Measurements from ENCODE around the gene H2AZ2.
"Not testable (repeated sequence)": the region's sequence is repeated elsewhere in the genome, so short reads cannot be mapped to it uniquely, and the experiment has no call there.

H2AZ2 gene

DNA sequence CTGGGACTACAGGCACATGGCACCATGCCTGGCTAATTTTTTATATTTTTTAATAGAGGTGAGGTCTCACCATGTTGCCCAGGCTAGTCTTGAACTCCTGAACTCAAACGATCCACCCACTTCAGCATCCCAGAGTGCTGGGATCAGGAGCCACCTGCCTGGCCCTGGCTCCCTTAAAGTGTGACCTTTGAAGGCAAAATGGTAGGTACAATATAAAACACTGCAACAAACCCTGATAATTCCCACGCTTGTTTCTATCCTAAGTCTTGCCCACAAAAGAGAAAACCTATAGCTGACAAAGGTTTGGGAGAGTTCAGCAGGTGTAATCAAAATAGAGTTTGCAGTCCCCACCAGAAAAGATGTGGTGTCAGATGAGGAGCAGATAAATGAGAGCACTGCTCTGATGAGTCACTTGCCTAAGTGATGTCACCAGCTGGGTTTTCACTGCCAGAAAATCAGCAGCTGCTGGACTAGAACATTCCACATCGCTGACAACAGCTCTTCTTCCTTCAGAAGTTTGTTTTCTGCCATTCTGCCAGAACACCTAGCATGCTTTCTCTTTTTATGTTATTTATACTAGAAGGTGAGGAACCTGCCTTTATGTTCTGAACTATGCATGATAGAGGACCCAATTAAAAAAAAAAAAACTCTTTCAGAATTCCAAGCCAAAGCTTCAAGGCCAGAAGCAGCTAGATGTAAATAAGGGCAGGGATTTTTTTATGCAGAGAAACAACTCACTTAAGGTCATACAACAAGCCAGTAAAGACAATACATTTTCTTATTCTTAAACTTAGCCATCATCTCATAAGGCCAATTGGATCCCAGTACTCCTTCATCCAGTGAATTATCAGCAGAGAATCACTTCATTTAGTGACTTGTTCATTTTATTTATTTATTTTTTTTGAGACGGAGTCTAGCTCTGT lies 19.4 kb upstream of the H2AZ2 start:
- no peak for DNase-seq (ENCODE audit: low read depth)
- TF ChIP-seq, protein P1, sequence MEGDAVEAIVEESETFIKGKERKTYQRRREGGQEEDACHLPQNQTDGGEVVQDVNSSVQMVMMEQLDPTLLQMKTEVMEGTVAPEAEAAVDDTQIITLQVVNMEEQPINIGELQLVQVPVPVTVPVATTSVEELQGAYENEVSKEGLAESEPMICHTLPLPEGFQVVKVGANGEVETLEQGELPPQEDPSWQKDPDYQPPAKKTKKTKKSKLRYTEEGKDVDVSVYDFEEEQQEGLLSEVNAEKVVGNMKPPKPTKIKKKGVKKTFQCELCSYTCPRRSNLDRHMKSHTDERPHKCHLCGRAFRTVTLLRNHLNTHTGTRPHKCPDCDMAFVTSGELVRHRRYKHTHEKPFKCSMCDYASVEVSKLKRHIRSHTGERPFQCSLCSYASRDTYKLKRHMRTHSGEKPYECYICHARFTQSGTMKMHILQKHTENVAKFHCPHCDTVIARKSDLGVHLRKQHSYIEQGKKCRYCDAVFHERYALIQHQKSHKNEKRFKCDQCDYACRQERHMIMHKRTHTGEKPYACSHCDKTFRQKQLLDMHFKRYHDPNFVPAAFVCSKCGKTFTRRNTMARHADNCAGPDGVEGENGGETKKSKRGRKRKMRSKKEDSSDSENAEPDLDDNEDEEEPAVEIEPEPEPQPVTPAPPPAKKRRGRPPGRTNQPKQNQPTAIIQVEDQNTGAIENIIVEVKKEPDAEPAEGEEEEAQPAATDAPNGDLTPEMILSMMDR (conservative IDR thresholded peaks at IDR 0.05; ENCODE audit: low read depth, low read length), result no peak
- no peak overlapping the region for H3K4me3 ChIP-seq (ENCODE audit: low read length)

DNA sequence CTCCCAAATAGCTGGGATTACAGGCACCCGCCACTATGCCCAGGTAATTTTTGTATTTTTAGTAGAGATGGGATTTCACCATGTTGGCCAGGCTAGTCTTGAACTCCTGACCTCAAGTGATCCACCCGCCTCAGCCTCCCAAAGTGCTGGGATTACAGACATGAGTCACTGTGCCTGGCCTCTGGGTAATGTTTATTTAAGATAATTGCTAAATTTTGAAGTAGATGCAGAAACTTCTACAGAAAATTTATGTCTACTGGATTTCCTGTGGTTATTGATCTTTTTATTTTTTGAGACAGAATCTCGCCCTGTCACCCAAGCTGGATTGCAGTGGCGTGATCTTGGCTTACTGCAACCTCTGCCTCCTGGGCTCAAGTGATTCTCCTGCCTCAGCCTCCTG lies 14.1 kb upstream of the H2AZ2 start:
- H3K4me3 ChIP-seq (ENCODE audit: low read length); DNase-seq (ENCODE audit: low read depth): not testable (repeated sequence)

DNA sequence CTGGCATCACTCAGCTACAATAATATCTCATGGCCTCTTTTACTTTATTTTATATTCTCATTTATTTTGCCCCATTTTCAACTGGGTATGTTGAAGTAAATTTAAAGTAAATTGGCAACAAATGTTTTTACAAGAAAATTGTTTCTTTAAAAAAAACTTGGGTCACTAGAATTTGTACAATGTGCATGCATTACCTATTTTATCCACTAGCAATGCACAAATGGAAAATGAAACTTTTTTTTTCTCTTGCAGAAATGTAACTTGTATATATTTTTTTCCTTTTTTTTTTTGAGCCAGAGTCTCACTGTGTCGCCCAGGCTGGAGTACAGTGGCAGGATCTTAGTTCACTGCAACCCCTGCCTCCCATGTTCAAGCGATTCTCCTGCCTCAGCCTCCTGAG lies 10.3 kb upstream of the H2AZ2 start:
- DNase-seq (ENCODE audit: low read depth), result no peak
- no peak overlapping the region for H3K4me3 ChIP-seq (ENCODE audit: low read length)
- TF ChIP-seq, protein P1 (conservative IDR thresholded peaks at IDR 0.05; ENCODE audit: low read depth, low read length), result no peak

DNA sequence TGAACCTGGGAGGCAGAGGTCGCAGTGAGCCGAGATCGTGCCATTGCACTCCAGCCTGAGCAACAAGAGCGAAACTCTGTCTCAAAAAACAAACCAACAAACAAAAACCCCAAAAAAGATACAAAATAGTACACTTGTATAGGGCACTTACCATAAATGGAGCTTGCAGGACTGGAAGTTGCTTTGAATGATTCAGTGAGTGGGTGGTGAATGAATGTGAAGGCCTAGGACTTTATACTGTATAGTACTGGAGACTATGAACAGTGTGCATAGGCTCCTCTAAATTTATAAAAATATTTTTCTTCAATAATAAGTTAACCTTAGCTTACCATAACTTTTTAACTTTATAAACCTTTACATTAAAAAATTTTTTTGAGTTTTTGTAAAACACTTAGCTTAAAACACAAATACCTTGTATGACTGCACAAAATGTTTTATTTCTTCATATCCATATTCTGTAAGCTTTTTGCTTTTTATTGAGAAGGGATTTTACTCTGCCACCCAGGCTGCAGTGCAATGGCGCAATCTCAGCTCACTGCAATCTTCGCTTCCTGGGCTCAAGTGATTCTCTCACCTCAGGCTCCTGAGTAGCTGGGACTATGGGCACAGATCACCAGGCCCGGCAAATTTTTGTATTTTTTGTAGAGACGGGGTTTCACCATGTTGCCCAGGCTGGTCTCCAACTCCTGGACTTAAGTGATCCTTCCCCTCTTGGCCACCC lies 6.9 kb upstream of the H2AZ2 start:
- TF ChIP-seq, protein P1 (conservative IDR thresholded peaks at IDR 0.05; ENCODE audit: low read depth, low read length), result no peak
- H3K4me3 ChIP-seq (ENCODE audit: low read length), result no peak overlapping the region
- no peak for DNase-seq (ENCODE audit: low read depth)

DNA sequence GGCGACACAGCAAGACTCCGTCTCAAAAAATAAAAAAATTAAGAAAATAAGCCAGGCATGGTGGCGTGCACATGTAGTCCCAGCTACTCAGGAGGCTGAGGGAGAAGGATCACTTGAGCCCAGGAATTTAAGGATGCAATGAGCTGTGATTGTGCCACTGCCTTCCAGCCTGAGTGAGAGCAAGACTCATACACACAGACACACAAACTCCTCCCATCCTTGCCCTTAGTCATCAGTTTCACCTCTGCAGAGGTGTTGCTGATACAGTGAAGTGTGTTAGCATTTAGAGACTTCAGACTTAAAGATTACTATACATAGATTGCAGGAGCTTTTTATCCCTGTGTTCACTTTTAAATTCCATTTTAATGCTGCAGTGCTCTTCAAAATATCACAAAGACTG lies 5.5 kb upstream of the H2AZ2 start:
- H3K4me3 ChIP-seq (ENCODE audit: low read length), result no peak overlapping the region
- TF ChIP-seq, protein P1 (conservative IDR thresholded peaks at IDR 0.05; ENCODE audit: low read depth, low read length), result no peak
- DNase-seq (ENCODE audit: low read depth), result no peak

DNA sequence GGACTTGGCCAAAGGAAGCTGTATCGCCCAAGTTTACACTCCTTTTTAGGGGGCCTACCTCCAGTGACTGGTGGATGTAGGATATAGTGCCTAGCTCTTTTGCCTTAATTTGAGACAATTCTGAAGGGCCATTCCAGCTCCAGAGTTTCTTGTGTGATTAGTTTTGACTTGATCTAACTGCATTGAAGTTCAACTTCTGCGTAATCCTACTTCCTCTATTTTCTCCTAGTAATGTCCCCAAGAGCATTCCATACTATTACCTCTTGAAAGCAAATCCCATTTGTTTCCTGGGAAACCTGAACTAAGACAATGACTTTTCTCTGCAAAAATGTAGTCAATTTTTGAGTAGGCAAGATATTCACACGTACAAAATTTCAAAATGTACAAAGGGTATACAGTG lies 4.7 kb upstream of the H2AZ2 start:
- TF ChIP-seq, protein P1 (conservative IDR thresholded peaks at IDR 0.05; ENCODE audit: low read depth, low read length), result no peak
- H3K4me3 ChIP-seq (ENCODE audit: low read length), result no peak overlapping the region
- no peak for DNase-seq (ENCODE audit: low read depth)

DNA sequence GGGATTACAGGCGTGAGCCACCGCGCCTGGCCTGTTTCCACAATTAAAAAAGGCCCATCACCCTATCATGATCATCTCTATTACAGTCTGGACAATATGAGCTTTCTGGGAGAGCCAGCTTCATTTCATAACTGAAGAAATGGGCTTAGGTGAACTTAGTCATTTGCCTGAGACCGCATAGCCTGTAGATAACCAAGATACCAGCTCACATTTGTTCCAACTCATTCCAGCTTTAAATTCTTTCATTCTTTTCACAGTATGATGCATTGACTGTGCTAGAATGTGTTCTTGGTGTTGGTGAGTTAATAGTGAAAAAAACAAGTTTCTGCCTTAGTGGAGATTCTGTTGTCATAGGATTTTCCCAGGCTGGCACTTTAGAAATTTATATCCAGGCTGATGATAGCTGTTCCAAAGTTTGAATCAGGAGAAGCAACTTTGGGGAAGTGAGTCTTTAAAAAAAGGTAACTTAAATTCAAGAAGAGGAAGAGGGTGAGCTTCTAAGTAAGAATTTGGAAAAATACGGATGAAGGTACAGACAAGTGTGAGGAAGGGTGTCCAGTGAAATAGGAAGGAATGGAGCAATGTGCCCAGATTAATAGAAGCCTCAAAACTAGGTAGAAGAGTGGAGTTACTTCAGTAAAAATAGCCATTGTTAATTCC lies 2.1 kb upstream of the H2AZ2 start:
- TF ChIP-seq, protein P1 (conservative IDR thresholded peaks at IDR 0.05; ENCODE audit: low read depth, low read length), result no peak
- H3K4me3 ChIP-seq (ENCODE audit: low read length), result no peak overlapping the region
- no peak for DNase-seq (ENCODE audit: low read depth)

All from retinal pigment epithelial cell (primary cell).